AG10803 (cell line): ENCODE measurements around the gene AGO4.
"Not testable (repeated sequence)": the region's sequence is repeated elsewhere in the genome, so short reads cannot be mapped to it uniquely, and the experiment has no call there.

ENCODE experiments used
- DNase-seq: peaks from one replicate; pipeline ENCODE4 v3.0.0; 2010; ENCODE audit warnings: low read depth
- H3K4me3 ChIP-seq: 2 replicates; pipeline ENCODE4 v1.5.1; 2011; ENCODE audit warnings: mild to moderate bottlenecking, low read length, control low read depth
- CTCF ChIP-seq: conservative IDR thresholded peaks from 2 replicates; pipeline ENCODE4 v1.5.1; 2011; ENCODE audit warnings: mild to moderate bottlenecking, low read length, control low read depth, inconsistent platforms

Gene AGO4

GRCh38 chr1:35773711-35774110 lies 34.1 kb upstream of the AGO4 start:
- DNase-seq = no peak

GRCh38 chr1:35776172-35776571 lies 31.6 kb upstream of the AGO4 start:
- not testable (repeated sequence) for DNase-seq, H3K4me3 ChIP-seq

More at GRCh38 chr1:35773711-35774110, 34.1 kb upstream of the AGO4 start:
- no peak for TF ChIP-seq CTCF
- H3K4me3 ChIP-seq = no peak overlapping the region

GRCh38 chr1:35777109-35777508 lies 30.7 kb upstream of the AGO4 start:
- TF ChIP-seq CTCF = no peak
- DNase-seq = no peak
- H3K4me3 ChIP-seq = no peak overlapping the region

GRCh38 chr1:35783055-35783583 lies 24.7 kb upstream of the AGO4 start:
- no peak for TF ChIP-seq CTCF
- DNase-seq = no peak

GRCh38 chr1:35784364-35784763 lies 23.5 kb upstream of the AGO4 start:
- not testable (repeated sequence) for H3K4me3 ChIP-seq, DNase-seq

More at GRCh38 chr1:35783055-35783583, 24.7 kb upstream of the AGO4 start:
- H3K4me3 ChIP-seq = no peak overlapping the region

GRCh38 chr1:35788139-35788538 lies 19.7 kb upstream of the AGO4 start:
- TF ChIP-seq CTCF = no peak
- DNase-seq = no peak
- no peak overlapping the region for H3K4me3 ChIP-seq

- TF ChIP-seq CTCF = no peak
- no peak for DNase-seq
- no peak overlapping the region for H3K4me3 ChIP-seq
Observed at GRCh38 chr1:35790670-35791069, 17.1 kb upstream of the AGO4 start.

GRCh38 chr1:35795295-35795694 lies 12.5 kb upstream of the AGO4 start:
- H3K4me3 ChIP-seq = no peak overlapping the region
- TF ChIP-seq CTCF = no peak
- no peak for DNase-seq
